HepG2 (cell line): Measurements from ENCODE around the gene CASP5. TPM values are rescaled to one million over a fixed set of nuclear protein-coding genes. Genes with fewer than 3 reads are reported as not detected.
A peak's percentile ranks its signal among the peaks of the same experiment; 100 is the strongest.

Experiments used
- ATAC-seq: fragments of 200-7000 bp; cut with Tn5 transposase; 3 replicates; pipeline ENCODE4 v1.9.1; 2020; ENCODE audit warnings: mild to moderate bottlenecking, moderate library complexity
- BruUV-seq: library from RNA; stranded (reverse); fragments of 400-500 nt; replicated peaks from 2 replicates; lab custom pipeline; 2021; lab: Mats Ljungman, UMichigan
- CTCF ChIA-PET: fragments of 300-600 bp; formaldehyde crosslinking; extraction: SDS; loops from one replicate; lab custom pipeline; 2021; ENCODE audit warnings: low total read pairs, inconsistent platforms, low intra/inter-chr PET ratio; lab: Yijun Ruan, JAX
- POLR2A ChIA-PET: fragments of 350-600 bp; sonication (Branson Sonifier 250); formaldehyde crosslinking; loops from one replicate; lab custom pipeline; 2020; ENCODE audit warnings: antibody characterized with exemption, inconsistent platforms; lab: Yijun Ruan, JAX
- DNase-seq: peaks from one replicate; pipeline ENCODE4 v3.0.0-alpha.2; 2015; ENCODE audit warnings: low spot score
- FAIRE-seq: peaks from 3 replicates; lab custom pipeline; 2011; peaks lifted over from hg19 to GRCh38; lab: Jason Lieb, UNC
- H2AFZ ChIP-seq: one replicate; pipeline ENCODE4 v1.6.1; 2011; ENCODE audit warnings: low read length, inconsistent platforms
- H3K27ac ChIP-seq: fragments of 300-600 bp; 3 replicates; pipeline ENCODE4 v1.8.0; 2011; ENCODE audit warnings: mixed run types, mild to moderate bottlenecking, mixed read lengths, low read length, inconsistent platforms; ENCODE audit not compliant: insufficient read depth; ENCODE audit errors: extremely low read length
- H3K27me3 ChIP-seq, 2 experiments: fragments of 200-600 bp in 1 of 2; 2 replicates in 1 of 2; 3 replicates in 1 of 2; pipeline versions ENCODE4 v1.6.0 to v1.8.0; 2011; ENCODE audit warnings: low read length in 2 of 2, mild to moderate bottlenecking in 2 of 2, moderate library complexity in 2 of 2, inconsistent platforms in 1 of 2; ENCODE audit not compliant: insufficient read depth in 2 of 2, control insufficient read depth in 1 of 2
- H3K36me3 ChIP-seq, 2 experiments: fragments of 200-600 bp in 1 of 2; replicated peaks in 1 of 2; 2 replicates in 1 of 2; 3 replicates in 1 of 2; pipeline versions ENCODE4 v1.5.1 to v1.8.0; 2011; ENCODE audit warnings: low read length in 2 of 2, inconsistent platforms in 1 of 2; ENCODE audit not compliant: insufficient read depth in 2 of 2, control insufficient read depth in 1 of 2
- H3K4me1 ChIP-seq: 2 replicates; pipeline ENCODE4 v1.5.1; 2012; ENCODE audit warnings: low read length, inconsistent platforms; ENCODE audit not compliant: insufficient read depth
- H3K4me2 ChIP-seq: 2 replicates; pipeline ENCODE4 v1.6.0; 2011; ENCODE audit warnings: low read depth, low read length, inconsistent platforms
- H3K4me3 ChIP-seq, 3 experiments: fragments of 200-600 bp in 1 of 3; sonication (generic), shearing (Covaris generic) in 1 of 3; replicated peaks in 1 of 3; 2 replicates each; pipeline ENCODE4 v1.5.1; 2011 to 2016; ENCODE audit warnings: low read length in 3 of 3, inconsistent platforms in 2 of 3, low read depth in 2 of 3, mild to moderate bottlenecking in 2 of 3, control low read depth in 1 of 3, mixed read lengths in 1 of 3; ENCODE audit not compliant: insufficient read depth in 1 of 3
- H3K79me2 ChIP-seq: one replicate; pipeline ENCODE4 v1.6.1; 2011; ENCODE audit warnings: low read length, inconsistent platforms; ENCODE audit not compliant: insufficient read depth
- H3K9ac ChIP-seq: 2 replicates; pipeline ENCODE4 v1.6.0; 2011; ENCODE audit warnings: mild to moderate bottlenecking, low read depth, low read length, inconsistent platforms; ENCODE audit not compliant: insufficient read depth
- H3K9me3 ChIP-seq: 2 replicates; pipeline ENCODE4 v1.5.1; 2012; ENCODE audit warnings: mild to moderate bottlenecking, low read length
- H4K20me1 ChIP-seq: 2 replicates; pipeline ENCODE4 v1.6.0; 2011; ENCODE audit warnings: inconsistent platforms, mild to moderate bottlenecking, low read length, moderate library complexity; ENCODE audit not compliant: insufficient read depth
- BHLHE40 ChIP-seq: IDR thresholded peaks from 2 replicates; pipeline ENCODE4 v1.6.1; 2011; ENCODE audit warnings: low read length, improper control_type of control experiment
- HCFC1 ChIP-seq: fragments of 150-350 bp; IDR thresholded peaks from 2 replicates; pipeline ENCODE4 v1.6.1; 2014; ENCODE audit warnings: low read depth, low read length
- KAT8 ChIP-seq: IDR thresholded peaks from 2 replicates; pipeline ENCODE4 v1.6.1; 2016; ENCODE audit warnings: missing genetic modification reagents, missing compliant biosample characterization
- MAZ ChIP-seq, 2 experiments: sonication (generic) in 1 of 2; formaldehyde crosslinking in 1 of 2; IDR thresholded peaks; 2 replicates each; pipeline versions ENCODE4 v1.5.0 to v1.6.1; 2012 to 2020; ENCODE audit warnings: low read depth in 2 of 2, mild to moderate bottlenecking in 2 of 2, borderline replicate concordance in 1 of 2, improper control_type of control experiment in 1 of 2, low read length in 1 of 2, missing genetic modification reagents in 1 of 2, moderate library complexity in 1 of 2
- RELA ChIP-seq: sonication (generic); formaldehyde crosslinking; IDR thresholded peaks from 2 replicates; pipeline ENCODE4 v1.4.0; 2020; ENCODE audit warnings: missing genetic modification reagents
- SMC3 ChIP-seq: IDR thresholded peaks from 2 replicates; pipeline ENCODE4 v1.6.1; 2011; ENCODE audit warnings: low read length, improper control_type of control experiment
- STAG1 ChIP-seq: sonication (generic); formaldehyde crosslinking; IDR thresholded peaks from 2 replicates; pipeline ENCODE4 v1.4.0; 2020; ENCODE audit warnings: missing genetic modification reagents
- ZMYM4 ChIP-seq: sonication (generic); formaldehyde crosslinking; IDR thresholded peaks from 2 replicates; pipeline ENCODE4 v1.8.1; 2023; ENCODE audit warnings: mild to moderate bottlenecking, missing genetic modification reagents
- ZNF234 ChIP-seq: sonication (generic); formaldehyde crosslinking; conservative IDR thresholded peaks from 2 replicates; pipeline ENCODE4 v1.5.1; 2020; ENCODE audit warnings: mild to moderate bottlenecking, missing genetic modification reagents
- ZNF468 ChIP-seq: sonication (generic); formaldehyde crosslinking; IDR thresholded peaks from 2 replicates; pipeline ENCODE4 v1.8.0; 2022; ENCODE audit warnings: mild to moderate bottlenecking, moderate library complexity, missing genetic modification reagents
- WGBS: methylation state at CpG from one replicate; pipeline ENCODE4 v1.1.6; 2017; ENCODE audit warnings: low lambda C conversion rate; 5-methylcytosine and 5-hydroxymethylcytosine counted together
- in situ Hi-C: cut with HindIII; loops from 2 replicates; pipeline ENCODE4 v1.10.0; 2017; ENCODE audit warnings: low pct_unique_long_range_greater_than_20kb; ENCODE audit not compliant: extremely low pct_ligation_motif_present
- intact Hi-C: fragments of 100-400 bp; cut with micrococcal nuclease; formaldehyde crosslinking; loops from one replicate; pipeline ENCODE4 v1.10.0; 2022; ENCODE audit not compliant: unreplicated experiment
- polyA plus RNA-seq, 8 experiments: library from polyadenylated mRNA; depleted of rRNA in 3 of 8; stranded (reverse) in 7 of 8; unstranded in 1 of 8; fragments of >200 nt; fragmentation: Illumina TruSeq in 4 of 8; extraction: Trizol in 4 of 8; gene quantifications; 2 replicates each; pipeline versions ENCODE4 v1.2.1 to v1.2.3, GENCODE V29; 2011 to 2016; ENCODE audit warnings: low read depth in 4 of 8, missing spikeins in 1 of 8, mixed read lengths in 1 of 8; ENCODE audit not compliant: insufficient read depth in 1 of 8
- total RNA-seq, 5 experiments: library from RNA; depleted of rRNA; stranded (reverse); fragments of >200 nt; fragmentation: Illumina TruSeq; extraction: Trizol; gene quantifications; 2 replicates each; pipeline ENCODE4 v1.2.3, GENCODE V29; 2016; ENCODE audit warnings: low read depth in 1 of 5

Gene CASP5
- total and polyA plus RNA-seq, 2 of the 13 experiments (the other 11 are each of a cell fraction or from before 2014, with no cell fraction given) = not detected

DNA sequence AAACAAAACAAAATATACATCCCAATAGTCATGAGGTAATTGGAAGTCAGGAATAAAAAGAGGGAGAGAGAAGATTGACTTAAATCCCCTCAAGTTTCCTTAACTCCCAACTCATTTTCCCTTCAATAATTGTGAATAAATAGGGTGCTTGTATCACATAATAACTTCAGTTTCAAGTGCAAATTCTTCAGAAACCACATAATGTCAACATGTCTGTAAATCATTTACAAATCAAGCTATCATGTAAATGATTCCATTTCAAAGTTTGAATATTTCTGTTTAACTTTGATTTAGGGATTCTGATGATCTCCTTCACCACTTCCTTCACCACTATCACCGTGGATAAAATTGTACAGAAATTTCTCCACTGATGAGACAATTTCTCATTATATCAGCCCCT, 23.2 kb downstream of the CASP5 start:
- ATAC-seq (no peak), DNase-seq (no peak), FAIRE-seq (no peak)
- no peaks in the 10 kb centered on the region for H3K27me3 ChIP-seq
- no peaks in the 10 kb centered on the region for H3K9me3 ChIP-seq
- CTCF ChIA-PET = no interaction called here
- no peak overlapping the region for H3K4me3 ChIP-seq
- no peak for TF ChIP-seq ZNF234 (CRISPR knock-in tag)
- TF ChIP-seq MAZ (IDR thresholded peaks at IDR 0.05; ENCODE audit: borderline replicate concordance, low read depth, low read length) = no peak
- TF ChIP-seq MAZ (CRISPR knock-in tag; IDR thresholded peaks at IDR 0.05; ENCODE audit: low read depth) = no peak
- no peak for TF ChIP-seq ZNF468
- TF ChIP-seq BHLHE40 = no peak
- intact Hi-C loops (loop anchor here (5.0 kb wide), 2 partner anchors 48 to 133 kb away; partner anchors contain the start of gene CARD16), in situ Hi-C loops (no loop called here)
- peaks cover 45% of the 10 kb centered on the region for H3K4me1 ChIP-seq
- H4K20me1 ChIP-seq = no peaks in the 10 kb centered on the region
- POLR2A ChIA-PET = no interaction called here
- BruUV-seq = no TSS peak
- no peak overlapping the region for H2AFZ ChIP-seq
- no peaks in the 10 kb centered on the region for H3K79me2 ChIP-seq
- H3K9ac ChIP-seq = no peak overlapping the region
- no peaks in the 10 kb centered on the region for H3K36me3 ChIP-seq
- WGBS = 50% methylated on average over 1 of the region's 1 CpG
- no peak overlapping the region for H3K4me2 ChIP-seq
- H3K27ac ChIP-seq = no peak overlapping the region

DNA sequence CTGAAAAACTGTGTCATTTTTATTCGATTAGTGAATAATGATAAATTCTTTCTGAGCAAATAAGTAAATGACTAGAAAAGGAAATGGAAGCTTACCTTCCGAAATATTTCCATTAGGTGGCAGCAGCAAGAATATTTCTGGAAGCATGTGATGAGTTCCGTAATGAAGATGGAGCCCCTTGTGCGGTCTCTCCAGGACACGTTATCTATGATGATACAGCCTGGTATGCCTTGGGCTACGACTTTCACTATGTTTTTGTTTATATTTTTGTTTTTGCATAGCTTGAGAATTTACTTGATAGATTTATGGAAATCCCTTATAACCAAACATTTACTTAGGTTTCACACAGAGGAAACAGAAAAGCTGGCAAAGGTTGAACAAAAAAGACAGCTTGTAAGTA, 25.7 kb downstream of the CASP5 start:
- ChIA-PET CTCF (no interaction called here), POLR2A (no interaction called here)
- Histone ChIP-seq H3K36me3 (no peaks in the 10 kb centered on the region), H3K27ac (no peak overlapping the region), H4K20me1 (no peaks in the 10 kb centered on the region), H3K4me2 (no peak overlapping the region), H3K9me3 (no peaks in the 10 kb centered on the region), H3K79me2 (no peaks in the 10 kb centered on the region), H3K9ac (no peak overlapping the region), H3K4me1 (peaks cover 45% of the 10 kb centered on the region), H2AFZ (no peak overlapping the region), H3K4me3 (no peak overlapping the region), H3K27me3 (peaks cover 0 to 2% of the 10 kb centered on the region in 2 experiments; a peak in 1 of 5 replicates)
- ATAC-seq (no peak), DNase-seq (no peak), FAIRE-seq (no peak)
- intact Hi-C loops = loop anchor here (5.0 kb wide), 1 partner anchor 50 kb away; the partner anchor contains the start of gene CARD16
- 28% methylated on average over 6 of the region's 6 CpGs for WGBS
- TF ChIP-seq SMC3 (peak; percentile 7; the same call in 1 of the 2 replicates), ZMYM4 (CRISPR knock-in tag) (0 out of 2 replicates have a peak, but pooled peaks have one; percentile 23), HCFC1 (no peak), RELA (CRISPR knock-in tag) (no peak), KAT8 (CRISPR knock-in tag) (0 out of 2 replicates have a peak, but pooled peaks have one; percentile 23), STAG1 (peak; percentile 52)
- in situ Hi-C loops = no loop called here
- no TSS peak for BruUV-seq
